ENCODE data around the gene ZNF385C.

ZNF385C gene

GRCh38 chr17:42131232-42131631 is 33.0 kb upstream of the ZNF385C start:
- TF ChIP-seq CTCF (IDR thresholded peaks at IDR 0.05; ENCODE audit: insufficient read depth, low read depth, low read length, missing control alignments), result no peak
- H3K4me3 ChIP-seq (ENCODE audit: low read length), result no peak overlapping the region

GRCh38 chr17:42130310-42130936 is 32.1 kb upstream of the ZNF385C start:
- TF ChIP-seq CTCF (IDR thresholded peaks at IDR 0.05; ENCODE audit: insufficient read depth, low read depth, low read length, missing control alignments), result no peak
- no peak for DNase-seq (ENCODE audit: low read depth)

More at GRCh38 chr17:42131232-42131631, 33.0 kb upstream of the ZNF385C start:
- DNase-seq (ENCODE audit: low read depth), result no peak

GRCh38 chr17:42129109-42129837 is 31.0 kb upstream of the ZNF385C start:
- no peak for TF ChIP-seq CTCF (IDR thresholded peaks at IDR 0.05; ENCODE audit: insufficient read depth, low read depth, low read length, missing control alignments)
- no peak overlapping the region for H3K4me3 ChIP-seq (ENCODE audit: low read length)
- DNase-seq (ENCODE audit: low read depth), result no peak

More at GRCh38 chr17:42130310-42130936, 32.1 kb upstream of the ZNF385C start:
- H3K4me3 ChIP-seq (ENCODE audit: low read length), result no peak overlapping the region

GRCh38 chr17:42127414-42127813 is 29.1 kb upstream of the ZNF385C start:
- no peak for TF ChIP-seq CTCF (IDR thresholded peaks at IDR 0.05; ENCODE audit: insufficient read depth, low read depth, low read length, missing control alignments)
- H3K4me3 ChIP-seq (ENCODE audit: low read length), result no peak overlapping the region
- no peak for DNase-seq (ENCODE audit: low read depth)

- H3K4me3 ChIP-seq (ENCODE audit: low read length), result no peak overlapping the region
- no peak for DNase-seq (ENCODE audit: low read depth)
- no peak for TF ChIP-seq CTCF (IDR thresholded peaks at IDR 0.05; ENCODE audit: insufficient read depth, low read depth, low read length, missing control alignments)
Observed at GRCh38 chr17:42126836-42127235, 28.6 kb upstream of the ZNF385C start.

- TF ChIP-seq CTCF (IDR thresholded peaks at IDR 0.05; ENCODE audit: insufficient read depth, low read depth, low read length, missing control alignments), result no peak
- no peak for DNase-seq (ENCODE audit: low read depth)
Observed at GRCh38 chr17:42125565-42125964, 27.3 kb upstream of the ZNF385C start.

More at GRCh38 chr17:42125565-42125964, 27.3 kb upstream of the ZNF385C start:
- H3K4me3 ChIP-seq (ENCODE audit: low read length), result no peak overlapping the region

Measured in epithelial cell of esophagus (primary cell).